ENCODE measurements around the gene DYNC1LI1.

Gene DYNC1LI1

DNA sequence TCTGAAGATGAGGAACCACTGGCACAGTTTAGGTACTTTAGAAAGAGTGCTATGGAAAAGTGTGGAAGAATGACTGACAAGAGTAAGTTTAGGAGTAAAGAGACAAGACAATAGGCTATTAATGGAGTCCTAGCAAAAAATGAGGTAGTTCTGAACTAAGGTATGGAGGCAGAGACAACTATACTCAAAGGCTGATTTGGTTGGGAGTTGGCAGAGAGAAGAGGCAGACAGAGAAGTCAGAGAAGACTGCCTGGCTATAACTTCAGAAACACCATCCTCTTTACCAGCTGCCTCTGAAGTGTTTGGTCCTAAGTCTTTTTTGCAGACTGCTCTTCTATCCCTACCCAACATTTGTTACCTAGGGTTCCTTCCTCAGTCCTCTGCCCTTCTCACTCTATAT is 19.2 kb downstream of the DYNC1LI1 start:
- no peak for TF ChIP-seq CTCF (IDR thresholded peaks at IDR 0.05)
- no peak overlapping the region for H3K4me3 ChIP-seq (ENCODE audit: low read depth, low read length)
- no peaks in the 10 kb centered on the region for H3K27me3 ChIP-seq (ENCODE audit: control insufficient read depth, insufficient read depth, low read length)
- peaks cover 31% of the 10 kb centered on the region for H3K79me2 ChIP-seq
- no peak overlapping the region for H2AFZ ChIP-seq
- no peaks in the 10 kb centered on the region for H3K9me3 ChIP-seq (ENCODE audit: control insufficient read depth, low read length)
- H3K4me2 ChIP-seq (ENCODE audit: low read length) = no peak overlapping the region
- H3K36me3 ChIP-seq (ENCODE audit: control insufficient read depth, insufficient read depth, low read length) = no peaks in the 10 kb centered on the region
- peaks cover 4% of the 10 kb centered on the region for H3K4me1 ChIP-seq
- H3K27ac ChIP-seq = no peak overlapping the region
- H3K9ac ChIP-seq = no peak overlapping the region

DNA sequence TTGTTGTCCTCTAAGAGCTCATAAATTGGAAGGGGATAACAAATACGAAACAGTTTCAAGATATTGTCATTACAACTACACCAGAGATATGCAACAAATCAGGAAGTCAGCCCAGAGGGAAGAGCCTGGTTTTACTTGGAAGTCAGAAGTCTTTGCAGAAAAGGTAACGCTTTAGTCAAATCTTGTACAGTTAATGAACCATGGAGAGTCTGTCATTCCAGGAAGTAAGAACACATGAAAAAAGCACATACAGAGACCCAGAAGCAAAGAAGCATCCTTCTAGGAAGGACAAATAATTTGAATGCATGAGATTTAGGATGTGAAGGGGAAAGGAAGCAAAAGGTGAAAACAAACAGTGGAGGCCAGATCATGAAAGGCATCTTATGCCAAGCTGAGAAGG is 19.6 kb downstream of the DYNC1LI1 start:
- Histone ChIP-seq H3K4me1 (peaks cover 4% of the 10 kb centered on the region), H3K4me2 (ENCODE audit: low read length) (no peak overlapping the region), H3K9ac (no peak overlapping the region), H3K4me3 (ENCODE audit: low read depth, low read length) (no peak overlapping the region), H3K27ac (no peak overlapping the region), H3K9me3 (ENCODE audit: control insufficient read depth, low read length) (no peaks in the 10 kb centered on the region), H3K36me3 (ENCODE audit: control insufficient read depth, insufficient read depth, low read length) (no peaks in the 10 kb centered on the region), H3K27me3 (ENCODE audit: control insufficient read depth, insufficient read depth, low read length) (no peaks in the 10 kb centered on the region), H2AFZ (no peak overlapping the region), H3K79me2 (peaks cover 27% of the 10 kb centered on the region)
- no peak for TF ChIP-seq CTCF (IDR thresholded peaks at IDR 0.05)

DNA sequence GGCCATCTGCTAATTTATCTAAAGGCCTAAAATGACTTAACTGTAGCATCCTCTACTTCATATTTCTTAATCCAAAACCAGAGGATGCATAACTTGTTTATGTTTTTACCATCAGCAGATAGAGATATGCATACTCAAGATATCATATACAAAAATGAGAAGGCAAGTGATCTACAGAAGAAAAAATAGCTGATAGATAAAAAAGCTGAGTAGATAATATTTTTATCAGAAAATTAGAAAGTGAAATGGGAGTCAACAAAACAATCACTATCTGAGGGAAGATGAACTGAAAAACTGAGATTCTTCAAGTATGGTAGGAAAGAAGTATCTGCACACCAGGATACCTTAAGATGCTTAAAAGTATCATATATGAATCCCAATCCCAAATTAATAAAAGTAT is 25.4 kb downstream of the DYNC1LI1 start:
- H3K27me3 ChIP-seq (ENCODE audit: control insufficient read depth, insufficient read depth, low read length) = no peaks in the 10 kb centered on the region
- H3K4me2 ChIP-seq (ENCODE audit: low read length) = no peak overlapping the region
- H3K27ac ChIP-seq = no peak overlapping the region
- no peak for TF ChIP-seq CTCF (IDR thresholded peaks at IDR 0.05)
- H3K9ac ChIP-seq = no peak overlapping the region
- H3K4me1 ChIP-seq = no peaks in the 10 kb centered on the region
- no peaks in the 10 kb centered on the region for H3K9me3 ChIP-seq (ENCODE audit: control insufficient read depth, low read length)
- H3K36me3 ChIP-seq (ENCODE audit: control insufficient read depth, insufficient read depth, low read length) = no peaks in the 10 kb centered on the region
- H3K4me3 ChIP-seq (ENCODE audit: low read depth, low read length) = no peak overlapping the region
- peaks cover 6% of the 10 kb centered on the region for H3K79me2 ChIP-seq
- no peak overlapping the region for H2AFZ ChIP-seq

DNA sequence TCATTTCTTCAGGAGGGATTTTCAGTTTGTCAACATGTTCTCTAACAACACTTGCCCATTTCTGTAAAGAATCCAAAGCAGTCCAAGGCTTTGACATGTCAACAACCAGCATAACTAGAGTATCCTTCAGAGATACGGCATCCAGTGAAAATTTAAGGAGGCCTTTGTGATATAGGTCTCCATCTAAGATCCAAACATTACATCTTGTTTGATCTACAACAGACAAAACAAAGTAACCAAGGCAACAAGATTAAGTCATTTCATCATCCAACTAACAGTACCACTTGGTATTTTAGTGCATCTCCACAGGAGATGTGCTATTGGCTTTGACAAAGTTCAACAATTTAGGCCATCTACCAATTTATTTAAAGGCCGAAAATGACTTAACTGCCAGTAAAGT is 25.8 kb downstream of the DYNC1LI1 start:
- Histone ChIP-seq H2AFZ (no peak overlapping the region), H3K27me3 (ENCODE audit: control insufficient read depth, insufficient read depth, low read length) (no peaks in the 10 kb centered on the region), H3K9ac (no peak overlapping the region), H3K36me3 (ENCODE audit: control insufficient read depth, insufficient read depth, low read length) (no peaks in the 10 kb centered on the region), H3K4me1 (no peaks in the 10 kb centered on the region), H3K79me2 (peaks cover 6% of the 10 kb centered on the region), H3K4me3 (ENCODE audit: low read depth, low read length) (no peak overlapping the region), H3K9me3 (ENCODE audit: control insufficient read depth, low read length) (no peaks in the 10 kb centered on the region), H3K27ac (no peak overlapping the region), H3K4me2 (ENCODE audit: low read length) (no peak overlapping the region)
- TF ChIP-seq CTCF (IDR thresholded peaks at IDR 0.05) = no peak

DNA sequence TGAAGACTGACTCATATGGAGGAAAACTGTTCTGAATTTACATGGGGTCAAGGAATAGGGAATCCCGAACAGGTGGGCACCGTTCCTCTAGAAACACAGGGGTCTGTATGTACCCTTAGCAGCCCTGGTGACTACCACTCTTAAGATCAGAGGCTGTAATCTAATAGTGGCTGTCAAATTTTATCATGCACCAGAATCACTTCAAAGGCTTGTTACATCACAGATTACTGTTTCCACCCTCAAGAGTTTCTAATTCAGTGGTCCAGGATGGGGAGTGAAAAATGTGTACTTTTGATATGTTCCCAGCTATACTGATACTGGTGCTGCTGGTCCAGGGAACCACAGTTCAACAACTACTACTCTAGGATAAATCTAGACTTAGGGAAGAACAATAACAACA is 27.9 kb downstream of the DYNC1LI1 start:
- Histone ChIP-seq H2AFZ (no peak overlapping the region), H3K4me1 (peaks cover 4% of the 10 kb centered on the region), H3K9me3 (ENCODE audit: control insufficient read depth, low read length) (no peaks in the 10 kb centered on the region), H3K79me2 (no peaks in the 10 kb centered on the region), H3K27me3 (ENCODE audit: control insufficient read depth, insufficient read depth, low read length) (no peaks in the 10 kb centered on the region), H3K4me3 (ENCODE audit: low read depth, low read length) (no peak overlapping the region), H3K27ac (no peak overlapping the region), H3K36me3 (ENCODE audit: control insufficient read depth, insufficient read depth, low read length) (no peaks in the 10 kb centered on the region), H3K4me2 (ENCODE audit: low read length) (no peak overlapping the region), H3K9ac (no peak overlapping the region)
- TF ChIP-seq CTCF (IDR thresholded peaks at IDR 0.05) = no peak

All from parathyroid adenoma (tissue), 2 donors.